ENCODE data around the gene ERC1.

ERC1 gene

DNA sequence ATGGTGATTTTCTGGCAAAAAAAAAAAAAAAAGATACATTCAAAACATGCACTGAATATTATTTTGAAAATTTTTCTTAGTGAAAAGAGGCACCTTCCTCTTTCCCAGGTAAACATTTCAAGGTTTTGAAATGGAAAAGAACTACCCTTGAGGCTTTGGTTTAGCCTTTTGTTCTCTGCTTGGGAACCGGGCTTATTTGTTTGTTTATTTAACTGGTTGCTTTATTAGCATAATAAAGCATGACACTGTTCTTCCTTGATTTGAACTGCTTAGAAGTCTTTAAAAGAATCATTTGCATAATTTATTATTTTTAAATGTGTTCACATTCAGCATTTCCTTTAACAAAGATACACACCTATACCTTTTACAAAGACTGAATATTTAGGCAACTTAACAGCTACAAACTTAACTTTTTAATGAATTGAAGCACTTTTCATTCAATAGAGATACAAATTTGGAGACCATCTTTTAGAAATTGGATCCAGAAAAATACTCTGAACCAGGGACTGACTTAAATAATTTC, 428.9 kb downstream of the ERC1 start:
- Histone ChIP-seq H3K36me3 (ENCODE audit: control insufficient read depth, insufficient read depth, low read length) (no peaks in the 10 kb centered on the region), H3K27me3 (ENCODE audit: control insufficient read depth, insufficient read depth, low read length) (no peaks in the 10 kb centered on the region), H3K4me3 (ENCODE audit: low read length) (no peak overlapping the region), H3K27ac (ENCODE audit: low read depth, low read length) (no peak overlapping the region), H3K9ac (ENCODE audit: low read length) (no peak overlapping the region), H3K4me1 (ENCODE audit: control insufficient read depth, insufficient read depth, low read length) (no peaks in the 10 kb centered on the region)

DNA sequence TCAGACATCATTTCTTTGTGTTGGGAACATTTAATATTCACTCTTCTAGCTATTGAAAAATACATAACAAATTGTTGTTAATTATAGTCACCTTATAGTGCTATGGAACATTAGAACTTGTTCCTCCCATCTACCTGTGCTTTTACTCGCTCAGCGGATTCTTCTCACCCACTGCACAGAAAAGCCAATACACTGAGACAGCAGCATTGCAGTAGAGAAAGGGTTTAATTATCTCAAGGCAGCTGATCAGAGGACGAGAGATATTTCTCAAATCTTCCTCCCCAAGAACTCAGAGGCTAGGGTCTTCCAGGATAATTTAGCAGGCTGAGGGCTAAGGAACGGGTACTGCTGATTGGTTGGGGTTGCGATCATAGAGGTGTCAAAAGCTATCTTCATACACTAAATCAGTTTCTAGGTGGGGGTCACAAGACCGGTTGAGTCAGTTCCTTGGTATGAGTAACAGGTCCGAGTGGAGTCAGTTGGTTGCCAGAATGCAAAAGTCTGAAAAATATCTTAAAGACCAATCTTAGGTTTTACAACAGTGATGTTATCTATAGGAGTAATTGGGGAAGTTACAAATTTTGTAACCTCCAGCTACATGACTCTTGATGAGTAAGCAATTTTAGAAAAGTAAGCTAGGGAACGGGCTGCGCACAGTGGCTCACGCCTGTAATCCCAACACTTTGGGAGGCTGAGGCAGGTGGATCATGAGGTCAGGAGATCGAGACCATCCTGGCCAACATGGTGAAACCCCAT, 430.2 kb downstream of the ERC1 start:
- H3K36me3 ChIP-seq (ENCODE audit: control insufficient read depth, insufficient read depth, low read length), result no peaks in the 10 kb centered on the region
- H3K4me1 ChIP-seq (ENCODE audit: control insufficient read depth, insufficient read depth, low read length), result no peaks in the 10 kb centered on the region
- H3K27me3 ChIP-seq (ENCODE audit: control insufficient read depth, insufficient read depth, low read length), result no peaks in the 10 kb centered on the region
- no peak overlapping the region for H3K4me3 ChIP-seq (ENCODE audit: low read length)
- no peak overlapping the region for H3K9ac ChIP-seq (ENCODE audit: low read length)
- H3K27ac ChIP-seq (ENCODE audit: low read depth, low read length), result no peak overlapping the region

DNA sequence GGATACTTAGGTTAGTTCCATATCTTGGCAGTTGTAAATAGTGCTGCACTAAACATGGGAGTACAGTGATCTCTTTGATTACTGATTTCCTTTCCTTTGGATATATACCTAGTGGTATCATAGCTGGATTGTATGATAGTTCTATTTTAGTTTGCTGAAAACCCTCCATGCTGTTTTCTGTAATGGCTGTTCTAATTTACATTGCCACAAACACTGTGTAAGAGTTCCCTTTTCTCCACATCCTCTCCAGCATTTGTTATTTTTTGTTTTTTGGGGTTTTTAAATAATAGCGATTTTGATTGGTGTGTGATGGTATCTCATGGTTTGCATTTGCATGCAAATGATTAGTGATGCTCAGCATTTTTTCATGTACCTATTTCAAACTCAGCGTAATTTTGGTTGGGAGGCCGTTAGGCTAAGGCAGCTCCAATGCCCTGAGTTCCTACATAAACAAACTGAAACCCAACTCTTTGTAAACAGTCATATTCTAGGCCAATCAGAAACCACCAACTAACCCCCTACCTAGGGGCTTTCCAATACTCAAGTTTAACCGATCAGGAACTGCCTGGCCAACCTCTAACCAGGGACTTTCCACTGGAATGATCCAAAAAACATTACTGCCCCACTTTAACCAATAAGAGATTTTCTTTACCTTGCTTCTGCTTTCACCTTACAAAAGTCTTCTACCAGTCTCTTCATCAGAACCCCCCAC, 431.7 kb downstream of the ERC1 start:
- no peak overlapping the region for H3K9ac ChIP-seq (ENCODE audit: low read length)
- H3K4me3 ChIP-seq (ENCODE audit: low read length), result no peak overlapping the region
- no peaks in the 10 kb centered on the region for H3K36me3 ChIP-seq (ENCODE audit: control insufficient read depth, insufficient read depth, low read length)
- H3K4me1 ChIP-seq (ENCODE audit: control insufficient read depth, insufficient read depth, low read length), result no peaks in the 10 kb centered on the region
- no peaks in the 10 kb centered on the region for H3K27me3 ChIP-seq (ENCODE audit: control insufficient read depth, insufficient read depth, low read length)
- no peak overlapping the region for H3K27ac ChIP-seq (ENCODE audit: low read depth, low read length)

DNA sequence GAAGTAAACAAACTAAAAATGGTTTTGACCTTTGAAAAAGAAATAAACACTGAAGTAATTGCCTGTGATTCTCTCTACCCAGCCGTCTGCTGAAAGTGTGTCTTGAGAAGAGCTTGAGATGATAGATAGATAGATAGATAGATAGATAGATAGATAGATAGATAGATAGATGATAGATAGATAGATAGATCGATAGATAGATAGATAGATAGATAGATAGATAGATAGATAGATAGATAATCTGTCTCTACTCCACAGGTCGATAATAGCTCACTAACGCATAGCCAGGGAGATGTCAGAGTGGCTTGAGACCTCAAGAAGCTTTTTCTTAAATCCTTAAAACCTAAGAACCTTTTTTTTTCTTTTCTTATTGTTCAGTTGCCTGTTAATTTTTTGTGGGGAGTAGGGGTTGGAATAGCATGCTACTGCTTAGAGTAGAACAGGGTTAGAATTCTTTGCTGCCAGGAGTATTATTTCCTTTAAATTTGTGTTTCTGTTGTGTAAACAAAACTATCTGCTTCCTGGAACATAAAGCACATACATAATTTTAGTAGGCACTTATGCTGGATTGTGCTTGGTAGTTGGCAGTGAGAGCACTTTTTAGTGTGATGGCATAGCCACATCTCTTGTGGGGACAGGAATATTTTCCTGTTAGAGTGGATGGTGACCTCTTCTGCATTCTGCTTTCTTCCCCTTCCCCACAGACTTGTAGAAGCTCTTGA, 433.8 kb downstream of the ERC1 start:
- Histone ChIP-seq H3K36me3 (ENCODE audit: control insufficient read depth, insufficient read depth, low read length) (no peaks in the 10 kb centered on the region), H3K27ac (ENCODE audit: low read depth, low read length) (no peak overlapping the region), H3K4me1 (ENCODE audit: control insufficient read depth, insufficient read depth, low read length) (no peaks in the 10 kb centered on the region), H3K4me3 (ENCODE audit: low read length) (no peak overlapping the region), H3K27me3 (ENCODE audit: control insufficient read depth, insufficient read depth, low read length) (no peaks in the 10 kb centered on the region), H3K9ac (ENCODE audit: low read length) (no peak overlapping the region)

DNA sequence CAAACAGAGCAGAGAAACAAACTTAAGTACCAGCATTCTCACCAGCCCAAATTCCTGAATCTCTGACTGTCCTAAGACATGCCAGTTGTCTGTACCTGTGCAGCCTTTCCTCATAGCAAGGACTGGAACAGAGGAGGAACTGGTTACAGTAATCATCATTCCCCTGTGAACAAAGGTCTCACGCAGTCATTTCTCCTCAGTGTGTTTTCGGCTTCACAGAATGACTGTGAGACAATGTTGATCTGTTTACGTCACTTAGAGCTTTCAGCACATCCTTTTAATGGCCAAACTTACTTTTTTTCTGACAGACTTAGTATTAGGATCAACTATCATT, 434.3 kb downstream of the ERC1 start:
- Histone ChIP-seq H3K27me3 (ENCODE audit: control insufficient read depth, insufficient read depth, low read length) (no peaks in the 10 kb centered on the region), H3K27ac (ENCODE audit: low read depth, low read length) (no peak overlapping the region), H3K9ac (ENCODE audit: low read length) (no peak overlapping the region), H3K4me1 (ENCODE audit: control insufficient read depth, insufficient read depth, low read length) (no peaks in the 10 kb centered on the region), H3K4me3 (ENCODE audit: low read length) (no peak overlapping the region), H3K36me3 (ENCODE audit: control insufficient read depth, insufficient read depth, low read length) (no peaks in the 10 kb centered on the region)

DNA sequence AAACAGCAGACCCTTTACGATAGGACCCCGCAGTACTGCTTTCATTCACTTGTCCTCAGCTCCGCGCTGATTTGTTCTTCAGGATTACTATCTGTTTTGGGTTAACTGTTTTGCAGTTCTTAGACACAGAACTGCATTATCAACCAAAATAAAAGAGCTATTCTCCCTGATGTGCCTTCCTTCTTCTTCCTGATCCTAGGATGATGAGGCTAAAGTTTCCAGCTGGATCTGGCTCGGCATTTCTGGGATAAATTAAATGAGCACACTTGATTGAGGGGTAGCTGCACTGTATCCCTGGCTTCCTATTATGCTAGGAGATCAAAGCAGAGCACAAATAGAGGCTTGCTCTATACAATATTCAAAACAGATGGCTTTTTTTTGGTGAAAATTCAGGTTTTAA, 437.6 kb downstream of the ERC1 start:
- Histone ChIP-seq H3K9ac (ENCODE audit: low read length) (no peak overlapping the region), H3K27ac (ENCODE audit: low read depth, low read length) (no peak overlapping the region), H3K36me3 (ENCODE audit: control insufficient read depth, insufficient read depth, low read length) (no peaks in the 10 kb centered on the region), H3K27me3 (ENCODE audit: control insufficient read depth, insufficient read depth, low read length) (no peaks in the 10 kb centered on the region), H3K4me1 (ENCODE audit: control insufficient read depth, insufficient read depth, low read length) (no peaks in the 10 kb centered on the region), H3K4me3 (ENCODE audit: low read length) (no peak overlapping the region)

DNA sequence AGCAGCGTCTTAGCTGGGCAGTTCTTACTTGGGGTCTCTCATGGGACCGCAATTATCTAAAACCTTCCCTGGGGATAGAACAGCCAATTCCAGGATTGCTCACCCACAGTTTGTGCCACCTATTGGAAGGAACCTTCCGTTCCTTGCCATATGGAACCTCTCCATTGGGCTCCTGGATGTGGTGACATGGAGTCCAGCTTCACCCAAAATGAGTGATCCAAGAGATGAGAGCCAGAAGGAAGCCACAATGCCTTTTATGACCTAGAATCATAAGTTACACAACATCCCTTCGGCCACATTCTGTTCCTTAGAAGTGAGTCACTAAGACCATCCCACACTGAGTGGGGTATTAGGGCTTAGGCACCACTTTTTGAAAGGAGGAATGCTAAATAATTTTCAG, 439.0 kb downstream of the ERC1 start:
- H3K4me3 ChIP-seq (ENCODE audit: low read length), result no peak overlapping the region
- no peaks in the 10 kb centered on the region for H3K36me3 ChIP-seq (ENCODE audit: control insufficient read depth, insufficient read depth, low read length)
- H3K27me3 ChIP-seq (ENCODE audit: control insufficient read depth, insufficient read depth, low read length), result no peaks in the 10 kb centered on the region
- H3K4me1 ChIP-seq (ENCODE audit: control insufficient read depth, insufficient read depth, low read length), result no peaks in the 10 kb centered on the region
- no peak overlapping the region for H3K27ac ChIP-seq (ENCODE audit: low read depth, low read length)
- no peak overlapping the region for H3K9ac ChIP-seq (ENCODE audit: low read length)

DNA sequence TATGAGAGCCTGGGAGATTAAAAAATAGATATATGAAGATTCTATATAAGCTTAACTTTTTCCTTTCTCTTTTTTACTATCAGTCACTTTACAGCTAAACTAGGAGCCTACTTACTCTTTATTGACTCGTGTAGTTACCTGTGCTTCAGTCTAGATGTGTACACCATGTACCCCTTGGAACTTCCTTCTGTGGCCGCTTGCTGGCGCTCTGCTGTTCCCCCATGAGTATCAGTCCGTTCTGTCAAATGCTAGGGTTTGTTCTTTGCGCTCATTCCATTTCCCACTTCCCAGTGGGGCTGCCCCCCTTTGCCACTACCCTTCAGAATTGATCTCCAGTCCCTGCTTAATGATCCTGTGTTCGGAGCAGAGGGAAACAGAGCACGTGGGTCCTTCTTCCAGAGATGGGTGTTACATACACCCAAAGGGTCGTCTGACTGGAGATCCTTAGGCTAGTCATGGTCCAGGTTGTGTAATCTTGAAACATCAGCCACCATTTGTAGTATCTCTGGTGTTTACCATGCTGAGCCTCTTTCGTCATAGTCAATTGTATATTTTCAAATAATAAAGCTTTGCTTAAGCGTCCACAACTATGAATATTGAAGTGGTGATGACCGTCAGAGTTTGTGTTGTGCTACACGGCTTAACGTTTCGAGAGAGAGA, 443.4 kb downstream of the ERC1 start:
- H3K27me3 ChIP-seq (ENCODE audit: control insufficient read depth, insufficient read depth, low read length), result no peaks in the 10 kb centered on the region
- no peaks in the 10 kb centered on the region for H3K36me3 ChIP-seq (ENCODE audit: control insufficient read depth, insufficient read depth, low read length)
- no peak overlapping the region for H3K9ac ChIP-seq (ENCODE audit: low read length)
- H3K4me1 ChIP-seq (ENCODE audit: control insufficient read depth, insufficient read depth, low read length), result peaks cover 3% of the 10 kb centered on the region
- H3K27ac ChIP-seq (ENCODE audit: low read depth, low read length), result no peak overlapping the region
- no peak overlapping the region for H3K4me3 ChIP-seq (ENCODE audit: low read length)

DNA sequence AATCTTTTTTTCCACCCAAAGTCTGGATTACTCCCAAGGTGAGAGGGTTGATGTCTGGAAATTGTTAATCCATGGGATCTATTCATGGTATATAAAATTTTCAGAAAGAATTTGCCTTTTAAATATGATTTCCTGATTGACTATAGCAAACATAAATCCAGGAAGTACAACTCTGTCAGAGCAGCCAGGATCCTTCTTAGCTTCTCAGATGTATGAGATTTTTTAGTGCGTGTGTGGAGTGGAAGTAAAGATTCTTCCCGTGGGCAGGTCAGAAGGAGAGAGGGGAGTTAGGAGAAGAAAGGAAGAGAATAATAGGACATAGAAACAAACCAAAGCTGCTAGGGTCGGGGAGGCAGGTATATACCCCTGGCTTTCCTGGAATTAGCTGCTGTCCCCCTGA, 444.0 kb downstream of the ERC1 start:
- Histone ChIP-seq H3K36me3 (ENCODE audit: control insufficient read depth, insufficient read depth, low read length) (no peaks in the 10 kb centered on the region), H3K4me1 (ENCODE audit: control insufficient read depth, insufficient read depth, low read length) (peaks cover 3% of the 10 kb centered on the region), H3K27ac (ENCODE audit: low read depth, low read length) (no peak overlapping the region), H3K27me3 (ENCODE audit: control insufficient read depth, insufficient read depth, low read length) (no peaks in the 10 kb centered on the region), H3K9ac (ENCODE audit: low read length) (no peak overlapping the region), H3K4me3 (ENCODE audit: low read length) (no peak overlapping the region)

DNA sequence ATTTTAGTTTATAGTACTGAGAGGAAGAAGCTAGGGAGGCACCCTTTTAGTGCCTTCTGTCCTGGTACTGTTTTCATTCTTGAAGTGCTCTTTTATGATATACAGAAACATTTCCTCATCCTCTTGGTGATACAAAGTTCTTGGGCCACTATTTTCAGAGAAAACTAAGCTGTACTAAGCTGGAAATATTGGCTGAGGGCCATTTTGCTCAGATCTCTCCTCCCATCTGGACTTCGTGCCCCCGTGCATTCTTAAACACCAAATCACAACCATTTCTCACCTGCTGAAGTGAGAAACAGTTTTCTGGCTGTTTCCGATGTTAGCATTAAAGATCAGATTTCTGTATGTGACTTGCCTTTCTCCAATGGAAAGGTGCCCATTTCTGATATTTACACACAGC, 444.4 kb downstream of the ERC1 start:
- H3K27me3 ChIP-seq (ENCODE audit: control insufficient read depth, insufficient read depth, low read length), result no peaks in the 10 kb centered on the region
- no peak overlapping the region for H3K9ac ChIP-seq (ENCODE audit: low read length)
- no peak overlapping the region for H3K4me3 ChIP-seq (ENCODE audit: low read length)
- peaks cover 3% of the 10 kb centered on the region for H3K4me1 ChIP-seq (ENCODE audit: control insufficient read depth, insufficient read depth, low read length)
- H3K36me3 ChIP-seq (ENCODE audit: control insufficient read depth, insufficient read depth, low read length), result no peaks in the 10 kb centered on the region
- no peak overlapping the region for H3K27ac ChIP-seq (ENCODE audit: low read depth, low read length)

DNA sequence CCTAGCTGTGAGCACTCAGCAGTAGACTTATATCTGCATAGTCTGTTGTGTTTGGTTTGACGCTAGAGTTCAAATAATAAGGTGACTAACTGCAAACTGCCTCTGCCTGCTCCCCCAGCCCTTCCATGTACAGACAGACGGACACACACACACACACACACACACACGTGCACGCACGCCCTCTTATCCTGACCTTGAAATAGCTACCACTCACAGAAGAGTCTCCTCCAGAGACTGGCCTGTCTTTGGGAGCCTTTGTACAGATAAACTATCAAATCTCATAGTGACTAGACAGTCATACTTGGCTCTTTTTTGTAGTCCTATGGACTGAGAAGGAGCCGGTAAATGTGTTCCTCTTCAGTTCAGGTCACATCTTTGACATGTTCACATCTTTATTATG, 445.0 kb downstream of the ERC1 start:
- Histone ChIP-seq H3K4me3 (ENCODE audit: low read length) (no peak overlapping the region), H3K9ac (ENCODE audit: low read length) (no peak overlapping the region), H3K27me3 (ENCODE audit: control insufficient read depth, insufficient read depth, low read length) (no peaks in the 10 kb centered on the region), H3K27ac (ENCODE audit: low read depth, low read length) (no peak overlapping the region), H3K36me3 (ENCODE audit: control insufficient read depth, insufficient read depth, low read length) (no peaks in the 10 kb centered on the region), H3K4me1 (ENCODE audit: control insufficient read depth, insufficient read depth, low read length) (peaks cover 3% of the 10 kb centered on the region)

DNA sequence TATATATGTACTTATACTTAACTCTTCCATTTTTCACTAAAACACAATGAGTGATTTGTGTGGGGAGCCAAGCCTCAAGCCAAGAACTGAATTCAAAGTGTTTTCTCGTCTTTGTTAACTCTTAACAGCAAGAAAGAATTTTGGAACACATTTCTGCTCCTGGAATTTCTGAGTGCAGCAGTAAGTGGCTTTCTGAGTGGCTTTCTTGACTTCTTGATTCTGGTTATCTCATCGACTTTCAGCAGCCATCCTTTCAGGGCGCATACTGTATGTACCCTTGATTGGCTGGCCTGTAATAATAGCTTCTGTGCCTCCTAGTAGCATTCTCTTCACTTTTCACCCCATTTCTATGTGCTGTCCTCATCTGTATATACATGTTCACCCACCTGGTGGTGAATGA, 446.0 kb downstream of the ERC1 start:
- H3K36me3 ChIP-seq (ENCODE audit: control insufficient read depth, insufficient read depth, low read length), result no peaks in the 10 kb centered on the region
- H3K4me3 ChIP-seq (ENCODE audit: low read length), result no peak overlapping the region
- H3K27ac ChIP-seq (ENCODE audit: low read depth, low read length), result no peak overlapping the region
- no peaks in the 10 kb centered on the region for H3K27me3 ChIP-seq (ENCODE audit: control insufficient read depth, insufficient read depth, low read length)
- no peak overlapping the region for H3K9ac ChIP-seq (ENCODE audit: low read length)
- peaks cover 3% of the 10 kb centered on the region for H3K4me1 ChIP-seq (ENCODE audit: control insufficient read depth, insufficient read depth, low read length)
